IMR-90 (cell line): ENCODE measurements around the gene MYO7B. TPM values are rescaled to one million over a fixed set of nuclear protein-coding genes. Genes with fewer than 3 reads are reported as not detected.
A peak's percentile ranks its signal among the peaks of the same experiment; 100 is the strongest.

Experiments used
- ATAC-seq: fragments of 200-7000 bp; cut with Tn5 transposase; 2 replicates; pipeline ENCODE4 v1.9.1; 2020; ENCODE audit warnings: low read depth, mild to moderate bottlenecking, moderate library complexity
- BruUV-seq: library from RNA; stranded (reverse); fragments of 400-500 nt; replicated peaks from 2 replicates; lab custom pipeline; 2021; lab: Mats Ljungman, UMichigan
- CTCF ChIA-PET: fragments of 300-600 bp; formaldehyde crosslinking; extraction: SDS; loops from one replicate; lab custom pipeline; 2021; ENCODE audit warnings: antibody characterized with exemption; lab: Yijun Ruan, JAX
- POLR2A ChIA-PET: fragments of 300-600 bp; sonication (Branson Sonifier 250); formaldehyde crosslinking; loops from one replicate; lab custom pipeline; 2022; ENCODE audit warnings: antibody characterized with exemption; ENCODE audit not compliant: unreplicated experiment; lab: Charles Lee
- DNase-seq: peaks from one replicate; pipeline ENCODE4 v3.0.0; 2013
- H2AFZ ChIP-seq: replicated peaks from 2 replicates; pipeline ENCODE3; 2013; ENCODE audit warnings: low read length, mild to moderate bottlenecking; ENCODE audit not compliant: poor library complexity
- H2AK5ac ChIP-seq: 2 replicates; pipeline ENCODE4 v1.6.1; 2013; ENCODE audit warnings: low read depth, low read length, inconsistent platforms
- H2AK9ac ChIP-seq: replicated peaks from 2 replicates; pipeline ENCODE3; 2013; ENCODE audit warnings: mild to moderate bottlenecking, low read depth, low read length, moderate library complexity; ENCODE audit not compliant: poor library complexity
- H2BK120ac ChIP-seq: 2 replicates; pipeline ENCODE4 v1.6.1; 2013; ENCODE audit warnings: low read depth, low read length, inconsistent platforms
- H2BK15ac ChIP-seq: 3 replicates; pipeline ENCODE4 v1.6.1; 2013; ENCODE audit warnings: low read depth, low read length, inconsistent platforms
- H2BK20ac ChIP-seq: 2 replicates; pipeline ENCODE4 v1.6.1; 2013; ENCODE audit warnings: low read depth, mild to moderate bottlenecking, inconsistent platforms, low read length, moderate library complexity
- H2BK5ac ChIP-seq: 2 replicates; pipeline ENCODE4 v1.6.1; 2013; ENCODE audit warnings: mild to moderate bottlenecking, low read depth, low read length, inconsistent platforms; ENCODE audit not compliant: poor library complexity, severe bottlenecking
- H3K14ac ChIP-seq: replicated peaks from 2 replicates; pipeline ENCODE4 v1.6.1; 2013; ENCODE audit warnings: low read depth, low read length, inconsistent platforms
- H3K18ac ChIP-seq: 2 replicates; pipeline ENCODE4 v1.6.1; 2013; ENCODE audit warnings: low read depth, low read length, control low read depth
- H3K23ac ChIP-seq: 2 replicates; pipeline ENCODE4 v1.6.1; 2013; ENCODE audit warnings: low read depth, low read length, inconsistent platforms
- H3K27ac ChIP-seq: 2 replicates; pipeline ENCODE4 v1.5.1; 2013; ENCODE audit warnings: mild to moderate bottlenecking, control low read depth, low read length; ENCODE audit not compliant: insufficient read depth
- H3K27me3 ChIP-seq: 2 replicates; pipeline ENCODE4 v1.6.1; 2013; ENCODE audit warnings: low read length; ENCODE audit not compliant: control insufficient read depth, insufficient read depth
- H3K36me3 ChIP-seq: 2 replicates; pipeline ENCODE4 v1.6.1; 2013; ENCODE audit warnings: low read length, mixed read lengths; ENCODE audit not compliant: control insufficient read depth, insufficient read depth
- H3K4ac ChIP-seq: 2 replicates; pipeline ENCODE4 v1.6.1; 2013; ENCODE audit warnings: low read depth, low read length, inconsistent platforms
- H3K4me1 ChIP-seq: 2 replicates; pipeline ENCODE4 v1.6.1; 2013; ENCODE audit warnings: low read length, mixed read lengths; ENCODE audit not compliant: control insufficient read depth, insufficient read depth
- H3K4me2 ChIP-seq: 2 replicates; pipeline ENCODE4 v1.6.1; 2013; ENCODE audit warnings: low read depth, mild to moderate bottlenecking, control low read depth, low read length, moderate library complexity
- H3K4me3 ChIP-seq: 2 replicates; pipeline ENCODE4 v1.5.1; 2013; ENCODE audit warnings: low read depth, mild to moderate bottlenecking, control low read depth, low read length, moderate library complexity; ENCODE audit not compliant: insufficient read depth
- H3K56ac ChIP-seq: 2 replicates; pipeline ENCODE4 v1.6.1; 2013; ENCODE audit warnings: low read length, inconsistent platforms; ENCODE audit not compliant: insufficient read depth; ENCODE audit errors: extremely low read depth
- H3K79me1 ChIP-seq, 2 experiments: 2 replicates each; pipeline ENCODE4 v1.6.1; 2013; ENCODE audit warnings: low read length in 2 of 2, inconsistent platforms in 1 of 2, low read depth in 1 of 2
- H3K9ac ChIP-seq: 2 replicates; pipeline ENCODE4 v1.6.1; 2013; ENCODE audit warnings: low read depth, low read length, control low read depth
- H3K9me1 ChIP-seq: 2 replicates; pipeline ENCODE4 v1.6.1; 2013; ENCODE audit warnings: low read length, inconsistent platforms; ENCODE audit not compliant: insufficient read depth
- H3K9me3 ChIP-seq: 2 replicates; pipeline ENCODE4 v1.6.1; 2013; ENCODE audit warnings: low read length; ENCODE audit not compliant: control insufficient read depth, insufficient read depth
- H4K20me1 ChIP-seq: 2 replicates; pipeline ENCODE4 v1.6.1; 2013; ENCODE audit warnings: low read length, inconsistent platforms; ENCODE audit not compliant: insufficient read depth
- H4K5ac ChIP-seq: 2 replicates; pipeline ENCODE4 v1.6.1; 2013; ENCODE audit warnings: mild to moderate bottlenecking, low read depth, low read length, control low read depth
- H4K8ac ChIP-seq, 2 experiments: 2 replicates each; pipeline ENCODE4 v1.6.1; 2013; ENCODE audit warnings: low read depth in 2 of 2, low read length in 2 of 2, control low read depth in 1 of 2, inconsistent platforms in 1 of 2
- H4K91ac ChIP-seq: 2 replicates; pipeline ENCODE4 v1.6.1; 2013; ENCODE audit warnings: low read depth, low read length, inconsistent platforms; ENCODE audit not compliant: insufficient read depth
- BHLHE40 ChIP-seq: fragments of 150-350 bp; IDR thresholded peaks from 2 replicates; pipeline ENCODE4 v1.6.1; 2016; ENCODE audit warnings: mild to moderate bottlenecking, low read depth, low read length
- CEBPB ChIP-seq: IDR thresholded peaks from 2 replicates; pipeline ENCODE4 v1.6.1; 2012; ENCODE audit warnings: low read depth, low read length, improper control_type of control experiment
- CTCF ChIP-seq: conservative IDR thresholded peaks from 2 replicates; pipeline ENCODE4 v1.5.1; 2012; ENCODE audit warnings: mild to moderate bottlenecking, low read depth, low read length, improper control_type of control experiment
- ELK1 ChIP-seq: fragments of 150-350 bp; IDR thresholded peaks from 2 replicates; pipeline ENCODE4 v1.6.1; 2016; ENCODE audit warnings: low read depth, mild to moderate bottlenecking, low read length, moderate library complexity, borderline replicate concordance
- FOS ChIP-seq: fragments of 150-350 bp; IDR thresholded peaks from 2 replicates; pipeline ENCODE4 v1.6.1; 2016; ENCODE audit warnings: low read depth, low read length
- MAFK ChIP-seq: IDR thresholded peaks from 2 replicates; pipeline ENCODE4 v1.6.1; 2012; ENCODE audit warnings: low read depth, low read length, improper control_type of control experiment
- POLR2A ChIP-seq: IDR thresholded peaks from 2 replicates; pipeline ENCODE4 v1.6.1; 2012; ENCODE audit warnings: mild to moderate bottlenecking, low read depth, low read length
- RCOR1 ChIP-seq: IDR thresholded peaks from 2 replicates; pipeline ENCODE4 v1.6.1; 2012; ENCODE audit warnings: mild to moderate bottlenecking, low read length, improper control_type of control experiment; ENCODE audit not compliant: insufficient replicate concordance
- RFX5 ChIP-seq: IDR thresholded peaks from 2 replicates; pipeline ENCODE4 v1.8.0; 2012; ENCODE audit warnings: low read depth, mild to moderate bottlenecking, low read length, moderate library complexity
- SMC3 ChIP-seq: fragments of 150-350 bp; IDR thresholded peaks from 2 replicates; pipeline ENCODE4 v1.6.1; 2016; ENCODE audit warnings: low read depth, mild to moderate bottlenecking, antibody characterized with exemption, low read length, moderate library complexity
- WGBS, 2 experiments: methylation state at CpG; one replicate each; pipeline versions ENCODE4 v1.1.5 to v1.1.7; 2013; ENCODE audit warnings: missing lambda C conversion rate in 2 of 2; ENCODE audit not compliant: insufficient read length in 1 of 2; ENCODE audit errors: extremely low coverage in 2 of 2; 5-methylcytosine and 5-hydroxymethylcytosine counted together
- dilution Hi-C: fragments of 300-500 bp; cut with HindIII; formaldehyde crosslinking; loops from one replicate; pipeline ENCODE4 v1.14.3; 2018; ENCODE audit warnings: low sequenced_read_pairs; ENCODE audit not compliant: unreplicated experiment
- in situ Hi-C: fragments of 300-500 bp; cut with MboI; formaldehyde crosslinking; loops from 3 replicates; pipeline ENCODE4 v1.14.3; 2019; ENCODE audit warnings: low sequenced_read_pairs, inconsistent platforms, mixed read lengths
- intact Hi-C: fragments of 100-400 bp; cut with micrococcal nuclease; formaldehyde crosslinking; loops from 2 replicates; pipeline ENCODE4 v1.10.0; 2022
- polyA plus RNA-seq, 3 experiments: library from polyadenylated mRNA; depleted of rRNA; stranded (reverse); fragments of >200 nt; gene quantifications; 2 replicates each; pipeline ENCODE4 v1.2.3, GENCODE V29; 2012; ENCODE audit warnings: low replicate concordance in 1 of 3
- total RNA-seq: library from RNA; depleted of rRNA; stranded (reverse); fragments of >200 nt; gene quantifications from 2 replicates; pipeline ENCODE4 v1.2.3, GENCODE V29; 2012

The MYO7B gene
- total and polyA plus RNA-seq, 2 of the 4 experiments (the other 2 are of a cell fraction): 0.18 to 0.46 TPM

DNA sequence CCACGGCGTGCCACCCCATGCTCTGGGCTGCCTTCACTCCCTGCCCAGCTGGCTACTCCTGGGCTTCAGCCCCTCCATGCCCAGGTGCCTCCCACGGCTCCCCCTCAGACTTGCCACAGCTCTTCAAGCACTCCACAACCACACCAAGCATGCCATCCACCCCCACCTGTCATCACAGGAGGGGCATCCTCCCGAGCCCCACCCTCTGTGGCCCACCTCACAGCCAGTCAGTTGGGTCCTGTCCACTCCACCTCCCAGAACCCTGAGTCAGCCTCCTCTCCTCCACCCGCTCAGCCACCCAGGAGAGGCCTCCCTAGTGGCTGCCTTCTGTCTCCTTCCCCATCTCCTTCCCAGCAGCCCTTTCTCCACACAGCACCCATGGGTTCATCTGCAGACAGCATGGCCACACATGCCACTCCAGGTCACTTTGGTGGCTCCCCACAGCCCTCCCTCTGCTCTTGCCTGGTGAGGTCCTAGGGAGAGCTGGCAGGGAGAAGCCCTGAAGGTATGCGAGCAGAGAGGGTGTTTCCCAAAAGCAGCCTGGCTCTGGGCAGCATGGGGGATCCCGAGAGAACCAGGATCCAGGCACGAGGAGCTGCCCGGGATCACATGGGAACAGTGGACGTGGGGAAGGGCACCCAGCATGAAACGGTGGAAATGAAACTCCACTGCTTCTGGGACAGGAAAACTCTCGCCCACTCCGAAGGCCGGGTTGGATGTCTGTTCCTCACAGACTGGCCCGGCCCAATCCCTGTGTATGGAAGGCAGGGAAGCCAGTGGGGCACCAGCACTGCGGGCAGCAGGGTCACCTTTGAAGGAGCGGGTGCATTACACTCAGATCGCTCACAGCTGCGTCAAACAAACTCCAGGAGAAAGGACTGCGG lies 137.1 kb downstream of the MYO7B start (continued):
- TF ChIP-seq MAFK (no peak), FOS (no peak), POLR2A (no peak)

- peak overlapping the region; percentile 74; the same call in 1 of the 2 replicates for H3K4ac ChIP-seq
- 96% methylated on average over 8 of the region's 17 CpGs; no CpG with 5 or more reads in 1 of the 2 experiments for WGBS, 2 experiments
- H3K14ac ChIP-seq: no peak overlapping the region
- H2BK20ac ChIP-seq: no peak overlapping the region
- peak overlapping the region; percentile 56; the same call in 1 of the 2 replicates for H2AK5ac ChIP-seq
- H4K8ac ChIP-seq: peak overlapping the region; percentile 66 to 87; a peak in 2 of 4 replicates
- H2BK5ac ChIP-seq: no peak overlapping the region
- H3K79me1 ChIP-seq: peaks cover 10 to 46% of the 10 kb centered on the region in 2 experiments; a peak in 3 of 4 replicates
- BruUV-seq: no TSS peak
- no peak overlapping the region; the same call in 1 of the 2 replicates for H3K4me3 ChIP-seq
- ATAC-seq (no peak), DNase-seq (no peak)
- H2AFZ ChIP-seq: peak overlapping the region; percentile 53
- CTCF ChIA-PET: no interaction called here
- intact Hi-C loops (loop anchor here (2.0 kb wide), 1 partner anchor 165 kb away; no protein-coding TSS in a partner anchor), dilution Hi-C loops (no loop called here), in situ Hi-C loops (no loop called here)
- H3K56ac ChIP-seq: no peak overlapping the region
- peaks cover 22% of the 10 kb centered on the region for H3K9me1 ChIP-seq
- peak overlapping the region; percentile 54; the same call in 1 of the 2 replicates for H3K23ac ChIP-seq
- no peak overlapping the region for H4K5ac ChIP-seq
- POLR2A ChIA-PET: interaction anchor here (1.0 kb wide), 1 partner anchor 9 kb away, joined by 3 read pairs; no protein-coding TSS in a partner anchor
- H3K4me1 ChIP-seq: peaks cover 7% of the 10 kb centered on the region; the same call in 1 of the 2 replicates
- H4K91ac ChIP-seq: peak overlapping the region; percentile 60
- peak overlapping the region; percentile 72; the same call in 1 of the 2 replicates for H3K9ac ChIP-seq
- H3K4me2 ChIP-seq: peak overlapping the region; percentile 79
- no peak overlapping the region for H3K18ac ChIP-seq
- no peak overlapping the region for H3K27ac ChIP-seq
- H3K27me3 ChIP-seq: peaks cover 17% of the 10 kb centered on the region
- no peaks in the 10 kb centered on the region for H3K36me3 ChIP-seq
- H2BK120ac ChIP-seq: no peak overlapping the region
- no peak overlapping the region for H2BK15ac ChIP-seq
- H2AK9ac ChIP-seq: peak overlapping the region; percentile 71
- H4K20me1 ChIP-seq: peaks cover 47% of the 10 kb centered on the region
- no peaks in the 10 kb centered on the region for H3K9me3 ChIP-seq
- TF ChIP-seq SMC3: no peak
- TF ChIP-seq CEBPB: no peak
- TF ChIP-seq FOS: no peak
- no peak for TF ChIP-seq RCOR1
- no peak for TF ChIP-seq ELK1
- TF ChIP-seq CTCF: no peak
- TF ChIP-seq RFX5: no peak
- TF ChIP-seq BHLHE40: no peak
Observed at GRCh38 chr2:127673291-127674069, 138.0 kb downstream of the MYO7B start.
